ENCODE data around the gene OTOG.
"Not testable (repeated sequence)": the region's sequence is repeated elsewhere in the genome, so short reads cannot be mapped to it uniquely, and the experiment has no call there.

The OTOG gene

GRCh38 chr11:17607591-17608570 lies 60.8 kb downstream of the OTOG start:
- no peak for DNase-seq

GRCh38 chr11:17608821-17609220 lies 61.8 kb downstream of the OTOG start:
- no peak for DNase-seq

GRCh38 chr11:17609291-17610084 lies 62.4 kb downstream of the OTOG start:
- no peak for DNase-seq

GRCh38 chr11:17610085-17610894 lies 63.2 kb downstream of the OTOG start:
- DNase-seq = no peak

GRCh38 chr11:17611049-17611448 lies 64.0 kb downstream of the OTOG start:
- DNase-seq = no peak

- no peak for DNase-seq
Observed at GRCh38 chr11:17611503-17612220, 64.6 kb downstream of the OTOG start.

GRCh38 chr11:17612221-17613188 lies 65.4 kb downstream of the OTOG start:
- DNase-seq = no peak

- no peak for DNase-seq
Observed at GRCh38 chr11:17613428-17613962, 66.4 kb downstream of the OTOG start.

GRCh38 chr11:17613983-17614382 lies 66.9 kb downstream of the OTOG start:
- DNase-seq = no peak

- DNase-seq = not testable (repeated sequence)
Observed at GRCh38 chr11:17622711-17623110, 75.7 kb downstream of the OTOG start.

GRCh38 chr11:17629113-17629512 lies 82.1 kb downstream of the OTOG start:
- no peak for DNase-seq

GRCh38 chr11:17630936-17631335 lies 83.9 kb downstream of the OTOG start:
- no peak for DNase-seq

- no peak for DNase-seq
Observed at GRCh38 chr11:17631702-17632365, 84.8 kb downstream of the OTOG start.

GRCh38 chr11:17633279-17633986 lies 86.4 kb downstream of the OTOG start:
- DNase-seq = no peak

- DNase-seq = no peak
Observed at GRCh38 chr11:17633987-17634775, 87.1 kb downstream of the OTOG start.

- no peak for DNase-seq
Observed at GRCh38 chr11:17634776-17635550, 87.9 kb downstream of the OTOG start.

GRCh38 chr11:17635551-17635938 lies 88.5 kb downstream of the OTOG start:
- no peak for DNase-seq

- DNase-seq = no peak
Observed at GRCh38 chr11:17636721-17637120, 89.7 kb downstream of the OTOG start.

Measured in NCI-H446 treated with DMSO at 0.1 percent for 48 hours (cell line).